ENCODE data around the gene RXRA. TPM values are rescaled to one million over a fixed set of nuclear protein-coding genes. Genes with fewer than 3 reads are reported as not detected.

RXRA gene
- total and polyA plus RNA-seq, 2 of the 13 experiments (the other 11 are each of a cell fraction or from before 2014, with no cell fraction given), result 18.9 to 29.2 TPM

DNA sequence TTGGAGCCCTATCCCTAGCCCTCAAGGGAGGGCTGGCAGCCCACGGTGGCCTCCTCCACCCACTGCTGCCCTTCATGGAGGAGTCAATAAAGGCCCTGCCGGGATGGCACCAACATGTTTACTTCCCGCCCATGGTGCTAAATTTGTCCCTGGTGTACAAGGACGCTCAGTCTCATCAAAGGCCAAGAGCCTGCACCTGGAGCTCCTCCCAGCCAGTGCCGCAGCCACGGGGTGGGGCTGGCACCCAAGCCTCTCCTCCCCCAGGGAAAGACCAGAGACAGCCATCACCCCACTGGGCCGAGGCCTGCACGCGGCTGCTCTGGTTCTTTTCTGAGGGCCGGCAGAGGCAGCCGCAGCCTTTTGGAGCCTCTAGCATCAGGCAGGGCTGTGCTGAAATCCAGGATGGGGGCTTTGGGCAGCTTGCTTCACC, 34.8 kb upstream of the RXRA start (continued):
- TF ChIP-seq, protein P1, sequence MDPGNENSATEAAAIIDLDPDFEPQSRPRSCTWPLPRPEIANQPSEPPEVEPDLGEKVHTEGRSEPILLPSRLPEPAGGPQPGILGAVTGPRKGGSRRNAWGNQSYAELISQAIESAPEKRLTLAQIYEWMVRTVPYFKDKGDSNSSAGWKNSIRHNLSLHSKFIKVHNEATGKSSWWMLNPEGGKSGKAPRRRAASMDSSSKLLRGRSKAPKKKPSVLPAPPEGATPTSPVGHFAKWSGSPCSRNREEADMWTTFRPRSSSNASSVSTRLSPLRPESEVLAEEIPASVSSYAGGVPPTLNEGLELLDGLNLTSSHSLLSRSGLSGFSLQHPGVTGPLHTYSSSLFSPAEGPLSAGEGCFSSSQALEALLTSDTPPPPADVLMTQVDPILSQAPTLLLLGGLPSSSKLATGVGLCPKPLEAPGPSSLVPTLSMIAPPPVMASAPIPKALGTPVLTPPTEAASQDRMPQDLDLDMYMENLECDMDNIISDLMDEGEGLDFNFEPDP (CRISPR knock-in tag; conservative IDR thresholded peaks at IDR 0.05), result 0 out of 2 replicates have a peak, but pooled peaks have one; percentile 39
- TF ChIP-seq PITX1 (CRISPR knock-in tag; IDR thresholded peaks at IDR 0.05) (0 out of 2 replicates have a peak, but pooled peaks have one; percentile 17), HNF4A (CRISPR knock-in tag; IDR thresholded peaks at IDR 0.05) (peak; percentile 22; the same call in 1 of the 2 replicates), MEF2D (CRISPR knock-in tag; IDR thresholded peaks at IDR 0.05) (peak; percentile 97), FOXP1 (IDR thresholded peaks at IDR 0.05) (no peak), FOXP1 (CRISPR knock-in tag; IDR thresholded peaks at IDR 0.05) (peak; percentile 65), SRY (CRISPR knock-in tag; IDR thresholded peaks at IDR 0.05) (0 out of 2 replicates have a peak, but pooled peaks have one; percentile 45), FOXA3 (CRISPR knock-in tag; IDR thresholded peaks at IDR 0.05) (peak; percentile 53), NR2F6 (IDR thresholded peaks at IDR 0.05) (no peak), NR2F6 (CRISPR knock-in tag; IDR thresholded peaks at IDR 0.05) (peak; percentile 50; the same call in 1 of the 2 replicates)
- TF ChIP-seq, protein P2, sequence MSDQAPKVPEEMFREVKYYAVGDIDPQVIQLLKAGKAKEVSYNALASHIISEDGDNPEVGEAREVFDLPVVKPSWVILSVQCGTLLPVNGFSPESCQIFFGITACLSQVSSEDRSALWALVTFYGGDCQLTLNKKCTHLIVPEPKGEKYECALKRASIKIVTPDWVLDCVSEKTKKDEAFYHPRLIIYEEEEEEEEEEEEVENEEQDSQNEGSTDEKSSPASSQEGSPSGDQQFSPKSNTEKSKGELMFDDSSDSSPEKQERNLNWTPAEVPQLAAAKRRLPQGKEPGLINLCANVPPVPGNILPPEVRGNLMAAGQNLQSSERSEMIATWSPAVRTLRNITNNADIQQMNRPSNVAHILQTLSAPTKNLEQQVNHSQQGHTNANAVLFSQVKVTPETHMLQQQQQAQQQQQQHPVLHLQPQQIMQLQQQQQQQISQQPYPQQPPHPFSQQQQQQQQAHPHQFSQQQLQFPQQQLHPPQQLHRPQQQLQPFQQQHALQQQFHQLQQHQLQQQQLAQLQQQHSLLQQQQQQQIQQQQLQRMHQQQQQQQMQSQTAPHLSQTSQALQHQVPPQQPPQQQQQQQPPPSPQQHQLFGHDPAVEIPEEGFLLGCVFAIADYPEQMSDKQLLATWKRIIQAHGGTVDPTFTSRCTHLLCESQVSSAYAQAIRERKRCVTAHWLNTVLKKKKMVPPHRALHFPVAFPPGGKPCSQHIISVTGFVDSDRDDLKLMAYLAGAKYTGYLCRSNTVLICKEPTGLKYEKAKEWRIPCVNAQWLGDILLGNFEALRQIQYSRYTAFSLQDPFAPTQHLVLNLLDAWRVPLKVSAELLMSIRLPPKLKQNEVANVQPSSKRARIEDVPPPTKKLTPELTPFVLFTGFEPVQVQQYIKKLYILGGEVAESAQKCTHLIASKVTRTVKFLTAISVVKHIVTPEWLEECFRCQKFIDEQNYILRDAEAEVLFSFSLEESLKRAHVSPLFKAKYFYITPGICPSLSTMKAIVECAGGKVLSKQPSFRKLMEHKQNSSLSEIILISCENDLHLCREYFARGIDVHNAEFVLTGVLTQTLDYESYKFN (CRISPR knock-in tag; conservative IDR thresholded peaks at IDR 0.05), result peak; percentile 56
- TF ChIP-seq, protein P3, sequence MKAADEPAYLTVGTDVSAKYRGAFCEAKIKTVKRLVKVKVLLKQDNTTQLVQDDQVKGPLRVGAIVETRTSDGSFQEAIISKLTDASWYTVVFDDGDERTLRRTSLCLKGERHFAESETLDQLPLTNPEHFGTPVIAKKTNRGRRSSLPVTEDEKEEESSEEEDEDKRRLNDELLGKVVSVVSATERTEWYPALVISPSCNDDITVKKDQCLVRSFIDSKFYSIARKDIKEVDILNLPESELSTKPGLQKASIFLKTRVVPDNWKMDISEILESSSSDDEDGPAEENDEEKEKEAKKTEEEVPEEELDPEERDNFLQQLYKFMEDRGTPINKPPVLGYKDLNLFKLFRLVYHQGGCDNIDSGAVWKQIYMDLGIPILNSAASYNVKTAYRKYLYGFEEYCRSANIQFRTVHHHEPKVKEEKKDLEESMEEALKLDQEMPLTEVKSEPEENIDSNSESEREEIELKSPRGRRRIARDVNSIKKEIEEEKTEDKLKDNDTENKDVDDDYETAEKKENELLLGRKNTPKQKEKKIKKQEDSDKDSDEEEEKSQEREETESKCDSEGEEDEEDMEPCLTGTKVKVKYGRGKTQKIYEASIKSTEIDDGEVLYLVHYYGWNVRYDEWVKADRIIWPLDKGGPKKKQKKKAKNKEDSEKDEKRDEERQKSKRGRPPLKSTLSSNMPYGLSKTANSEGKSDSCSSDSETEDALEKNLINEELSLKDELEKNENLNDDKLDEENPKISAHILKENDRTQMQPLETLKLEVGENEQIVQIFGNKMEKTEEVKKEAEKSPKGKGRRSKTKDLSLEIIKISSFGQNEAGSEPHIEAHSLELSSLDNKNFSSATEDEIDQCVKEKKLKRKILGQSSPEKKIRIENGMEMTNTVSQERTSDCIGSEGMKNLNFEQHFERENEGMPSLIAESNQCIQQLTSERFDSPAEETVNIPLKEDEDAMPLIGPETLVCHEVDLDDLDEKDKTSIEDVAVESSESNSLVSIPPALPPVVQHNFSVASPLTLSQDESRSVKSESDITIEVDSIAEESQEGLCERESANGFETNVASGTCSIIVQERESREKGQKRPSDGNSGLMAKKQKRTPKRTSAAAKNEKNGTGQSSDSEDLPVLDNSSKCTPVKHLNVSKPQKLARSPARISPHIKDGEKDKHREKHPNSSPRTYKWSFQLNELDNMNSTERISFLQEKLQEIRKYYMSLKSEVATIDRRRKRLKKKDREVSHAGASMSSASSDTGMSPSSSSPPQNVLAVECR (CRISPR knock-in tag; IDR thresholded peaks at IDR 0.05; ENCODE audit: borderline replicate concordance), result 0 out of 2 replicates have a peak, but pooled peaks have one; percentile 23
- TF ChIP-seq, protein P4, sequence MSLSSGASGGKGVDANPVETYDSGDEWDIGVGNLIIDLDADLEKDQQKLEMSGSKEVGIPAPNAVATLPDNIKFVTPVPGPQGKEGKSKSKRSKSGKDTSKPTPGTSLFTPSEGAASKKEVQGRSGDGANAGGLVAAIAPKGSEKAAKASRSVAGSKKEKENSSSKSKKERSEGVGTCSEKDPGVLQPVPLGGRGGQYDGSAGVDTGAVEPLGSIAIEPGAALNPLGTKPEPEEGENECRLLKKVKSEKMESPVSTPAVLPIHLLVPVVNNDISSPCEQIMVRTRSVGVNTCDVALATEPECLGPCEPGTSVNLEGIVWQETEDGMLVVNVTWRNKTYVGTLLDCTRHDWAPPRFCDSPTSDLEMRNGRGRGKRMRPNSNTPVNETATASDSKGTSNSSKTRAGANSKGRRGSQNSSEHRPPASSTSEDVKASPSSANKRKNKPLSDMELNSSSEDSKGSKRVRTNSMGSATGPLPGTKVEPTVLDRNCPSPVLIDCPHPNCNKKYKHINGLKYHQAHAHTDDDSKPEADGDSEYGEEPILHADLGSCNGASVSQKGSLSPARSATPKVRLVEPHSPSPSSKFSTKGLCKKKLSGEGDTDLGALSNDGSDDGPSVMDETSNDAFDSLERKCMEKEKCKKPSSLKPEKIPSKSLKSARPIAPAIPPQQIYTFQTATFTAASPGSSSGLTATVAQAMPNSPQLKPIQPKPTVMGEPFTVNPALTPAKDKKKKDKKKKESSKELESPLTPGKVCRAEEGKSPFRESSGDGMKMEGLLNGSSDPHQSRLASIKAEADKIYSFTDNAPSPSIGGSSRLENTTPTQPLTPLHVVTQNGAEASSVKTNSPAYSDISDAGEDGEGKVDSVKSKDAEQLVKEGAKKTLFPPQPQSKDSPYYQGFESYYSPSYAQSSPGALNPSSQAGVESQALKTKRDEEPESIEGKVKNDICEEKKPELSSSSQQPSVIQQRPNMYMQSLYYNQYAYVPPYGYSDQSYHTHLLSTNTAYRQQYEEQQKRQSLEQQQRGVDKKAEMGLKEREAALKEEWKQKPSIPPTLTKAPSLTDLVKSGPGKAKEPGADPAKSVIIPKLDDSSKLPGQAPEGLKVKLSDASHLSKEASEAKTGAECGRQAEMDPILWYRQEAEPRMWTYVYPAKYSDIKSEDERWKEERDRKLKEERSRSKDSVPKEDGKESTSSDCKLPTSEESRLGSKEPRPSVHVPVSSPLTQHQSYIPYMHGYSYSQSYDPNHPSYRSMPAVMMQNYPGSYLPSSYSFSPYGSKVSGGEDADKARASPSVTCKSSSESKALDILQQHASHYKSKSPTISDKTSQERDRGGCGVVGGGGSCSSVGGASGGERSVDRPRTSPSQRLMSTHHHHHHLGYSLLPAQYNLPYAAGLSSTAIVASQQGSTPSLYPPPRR (CRISPR knock-in tag; IDR thresholded peaks at IDR 0.05; ENCODE audit: borderline replicate concordance), result peak; percentile 51; the same call in 1 of the 2 replicates
- TF ChIP-seq, protein P5, sequence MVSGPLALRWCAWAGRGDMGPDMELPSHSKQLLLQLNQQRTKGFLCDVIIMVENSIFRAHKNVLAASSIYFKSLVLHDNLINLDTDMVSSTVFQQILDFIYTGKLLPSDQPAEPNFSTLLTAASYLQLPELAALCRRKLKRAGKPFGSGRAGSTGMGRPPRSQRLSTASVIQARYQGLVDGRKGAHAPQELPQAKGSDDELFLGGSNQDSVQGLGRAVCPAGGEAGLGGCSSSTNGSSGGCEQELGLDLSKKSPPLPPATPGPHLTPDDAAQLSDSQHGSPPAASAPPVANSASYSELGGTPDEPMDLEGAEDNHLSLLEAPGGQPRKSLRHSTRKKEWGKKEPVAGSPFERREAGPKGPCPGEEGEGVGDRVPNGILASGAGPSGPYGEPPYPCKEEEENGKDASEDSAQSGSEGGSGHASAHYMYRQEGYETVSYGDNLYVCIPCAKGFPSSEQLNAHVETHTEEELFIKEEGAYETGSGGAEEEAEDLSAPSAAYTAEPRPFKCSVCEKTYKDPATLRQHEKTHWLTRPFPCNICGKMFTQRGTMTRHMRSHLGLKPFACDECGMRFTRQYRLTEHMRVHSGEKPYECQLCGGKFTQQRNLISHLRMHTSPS (CRISPR knock-in tag; IDR thresholded peaks at IDR 0.05; ENCODE audit: low read depth), result peak; percentile 84; the same call in 1 of the 2 replicates
